ENCODE data around the gene JKAMP.
A peak's percentile ranks its signal among the peaks of the same experiment; 100 is the strongest.

The JKAMP gene

GRCh38 chr14:59481407-59481806, 2.9 kb upstream of the JKAMP start:
- DNase-seq, result no peak

GRCh38 chr14:59481871-59482540, 2.3 kb upstream of the JKAMP start:
- DNase-seq, result peak in 3 of 4 experiments; percentile 29 to 54 (median 54)

- DNase-seq, result peak in 1 of 4 experiments; percentile 8
Measured at GRCh38 chr14:59482541-59483331, 1.6 kb upstream of the JKAMP start.

- peak in 1 of 4 experiments; percentile 8 for DNase-seq
Measured at GRCh38 chr14:59483363-59483762, 954 bp upstream of the JKAMP start.

GRCh38 chr14:59484639-59485175, 390 bp downstream of the JKAMP start:
- DNase-seq, result peak in 2 of 4 experiments; percentile 55 to 62

- no peak for DNase-seq
Measured at GRCh38 chr14:59490756-59491155, 6.4 kb downstream of the JKAMP start.

- no peak for DNase-seq
Measured at GRCh38 chr14:59492384-59492783, 8.1 kb downstream of the JKAMP start.

- no peak for DNase-seq
Measured at GRCh38 chr14:59500732-59501131, 16.4 kb downstream of the JKAMP start.

- no peak for DNase-seq
Measured at GRCh38 chr14:59503256-59503655, 18.9 kb downstream of the JKAMP start.

- DNase-seq, result peak; percentile 68 to 72 (median 70)
Measured at GRCh38 chr14:59507063-59507751, 22.9 kb downstream of the JKAMP start.

GRCh38 chr14:59507752-59508103, 23.4 kb downstream of the JKAMP start:
- no peak for DNase-seq

- no peak for DNase-seq
Measured at GRCh38 chr14:59509101-59509500, 24.8 kb downstream of the JKAMP start.

GRCh38 chr14:59510001-59510400, 25.7 kb downstream of the JKAMP start:
- no peak for DNase-seq

GRCh38 chr14:59510966-59511365, 26.6 kb downstream of the JKAMP start:
- DNase-seq, result no peak

GRCh38 chr14:59511916-59512575, 27.7 kb downstream of the JKAMP start:
- peak in 2 of 4 experiments; percentile 5 to 13 for DNase-seq

- DNase-seq, result no peak
Measured at GRCh38 chr14:59520224-59520623, 35.9 kb downstream of the JKAMP start.

GRCh38 chr14:59529189-59529588, 44.9 kb downstream of the JKAMP start:
- no peak for DNase-seq

- DNase-seq, result no peak
Measured at GRCh38 chr14:59530349-59530748, 46.0 kb downstream of the JKAMP start.

GRCh38 chr14:59532419-59532818, 48.1 kb downstream of the JKAMP start:
- DNase-seq, result peak in 1 of 4 experiments; percentile 6

- no peak for DNase-seq
Measured at GRCh38 chr14:59534361-59534987, 50.2 kb downstream of the JKAMP start.

GRCh38 chr14:59537476-59537875, 53.2 kb downstream of the JKAMP start:
- DNase-seq, result no peak

GRCh38 chr14:59538936-59539335, 54.6 kb downstream of the JKAMP start:
- no peak for DNase-seq

All from suppressor macrophage (primary cell).